B cell (primary cell): ENCODE measurements around the gene LIN52. TPM values are rescaled to one million over a fixed set of nuclear protein-coding genes. Genes with fewer than 3 reads are reported as not detected.

ENCODE experiments used
- ATAC-seq: fragments of 200-7000 bp; cut with Tn5 transposase; one replicate; pipeline ENCODE4 v1.10.0; 2021; ENCODE audit warnings: low read depth, mild to moderate bottlenecking, moderate number of reproducible peaks, moderate library complexity
- CTCF ChIA-PET: fragments of 350-600 bp; sonication (Branson Sonifier 250); formaldehyde crosslinking; loops from one replicate; lab custom pipeline; 2021; ENCODE audit warnings: antibody characterized with exemption, inconsistent platforms; lab: Charles Lee
- POLR2A ChIA-PET: fragments of 350-600 bp; sonication (Branson Sonifier 250); formaldehyde crosslinking; loops from one replicate; lab custom pipeline; 2021; ENCODE audit warnings: antibody characterized with exemption; lab: Charles Lee
- DNase-seq: peaks from one replicate; pipeline ENCODE4 v3.0.0; 2013
- H2AFZ ChIP-seq: 2 replicates; pipeline ENCODE4 v1.6.1; 2012; ENCODE audit warnings: mild to moderate bottlenecking, low read depth, low read length; ENCODE audit not compliant: insufficient read depth, poor library complexity, severe bottlenecking
- H3K27ac ChIP-seq, 2 donors: 1 replicate in 1 of 2; 2 replicates in 1 of 2; pipeline ENCODE4 v1.5.1; 2012 to 2013; ENCODE audit warnings: low read length in 2 of 2, mild to moderate bottlenecking in 2 of 2, moderate library complexity in 1 of 2
- H3K27me3 ChIP-seq, 4 experiments: fragments of 200-600 bp in 1 of 4; sonication (generic) in 1 of 4; replicated peaks in 1 of 4; 1 replicate in 2 of 4; 2 replicates in 2 of 4; pipeline versions ENCODE4 v1.6.1 to v1.7.0; 2013 to 2016; ENCODE audit warnings: low read length in 3 of 4, mild to moderate bottlenecking in 2 of 4, mixed read lengths in 1 of 4, moderate library complexity in 1 of 4; ENCODE audit not compliant: insufficient read depth in 4 of 4, control insufficient read depth in 3 of 4; ENCODE audit errors: control extremely low read depth in 1 of 4
- H3K36me3 ChIP-seq, 2 experiments: replicated peaks in 1 of 2; 1 replicate in 1 of 2; 2 replicates in 1 of 2; pipeline versions ENCODE4 v1.6.1 to v1.7.1; 2013; ENCODE audit warnings: low read length in 1 of 2; ENCODE audit not compliant: insufficient read depth in 2 of 2, control insufficient read depth in 1 of 2; ENCODE audit errors: control extremely low read depth in 1 of 2, extremely low read depth in 1 of 2
- H3K4me1 ChIP-seq, 2 donors: fragments of 200-600 bp in 1 of 2; sonication (generic) in 1 of 2; 1 replicate in 1 of 2; 2 replicates in 1 of 2; pipeline versions ENCODE4 v1.5.1 to v1.6.1; 2013 to 2017; ENCODE audit warnings: low read length in 2 of 2; ENCODE audit not compliant: control insufficient read depth in 2 of 2, insufficient read depth in 2 of 2
- H3K4me2 ChIP-seq: replicated peaks from 2 replicates; pipeline ENCODE3; 2012; ENCODE audit warnings: mild to moderate bottlenecking, low read depth, low read length; ENCODE audit not compliant: poor library complexity, severe bottlenecking
- H3K4me3 ChIP-seq, 5 experiments: fragments of 200-600 bp in 1 of 5; sonication (generic) in 1 of 5; 1 replicate in 3 of 5; 2 replicates in 2 of 5; pipeline versions ENCODE4 v1.5.1 to v1.7.0; 2011 to 2016; ENCODE audit warnings: low read length in 4 of 5, mild to moderate bottlenecking in 4 of 5, low read depth in 2 of 5, control low read depth in 1 of 5, moderate library complexity in 1 of 5; ENCODE audit not compliant: insufficient read depth in 1 of 5; ENCODE audit errors: control extremely low read depth in 1 of 5, extremely low read depth in 1 of 5
- H3K79me2 ChIP-seq: fragments of 200-600 bp; sonication (generic); one replicate; pipeline ENCODE4 v1.6.0; 2016; ENCODE audit warnings: low read length; ENCODE audit not compliant: control insufficient read depth, insufficient read depth
- H3K9ac ChIP-seq: fragments of 200-600 bp; sonication (generic); 2 replicates; pipeline ENCODE4 v1.6.1; 2017; ENCODE audit warnings: mild to moderate bottlenecking, low read length, moderate library complexity
- H3K9me3 ChIP-seq, 3 donors: one replicate each; pipeline versions ENCODE4 v1.6.1 to v1.7.1; 2013; ENCODE audit warnings: low read length in 2 of 3; ENCODE audit not compliant: control insufficient read depth in 2 of 3, insufficient read depth in 1 of 3; ENCODE audit errors: control extremely low read depth in 1 of 3
- H4K20me1 ChIP-seq: 2 replicates; pipeline ENCODE4 v1.6.0; 2012; ENCODE audit warnings: mild to moderate bottlenecking, low read length; ENCODE audit not compliant: insufficient read depth, control insufficient read depth, poor library complexity, severe bottlenecking
- H3K27ac Mint-ChIP-seq: one replicate; pipeline ENCODE4 v1.8.0; 2021; ENCODE audit warnings: mixed read lengths
- H3K27me3 Mint-ChIP-seq: one replicate; pipeline ENCODE4 v1.8.0; 2021; ENCODE audit warnings: mixed read lengths
- H3K4me1 Mint-ChIP-seq: one replicate; pipeline ENCODE4 v1.8.0; 2021; ENCODE audit warnings: mixed read lengths
- H3K4me3 Mint-ChIP-seq: one replicate; pipeline ENCODE4 v1.8.0; 2021; ENCODE audit warnings: mixed read lengths
- H3K9me3 Mint-ChIP-seq: one replicate; pipeline ENCODE4 v1.8.0; 2022; ENCODE audit warnings: mixed read lengths; ENCODE audit not compliant: insufficient read depth
- EZH2 ChIP-seq: IDR thresholded peaks from 2 replicates; pipeline ENCODE4 v1.6.1; 2012; ENCODE audit warnings: borderline replicate concordance, low read depth, mild to moderate bottlenecking, moderate library complexity, low read length; ENCODE audit not compliant: insufficient read depth, poor library complexity, severe bottlenecking
- WGBS: methylation state at CpG from one replicate; pipeline ENCODE4 v1.1.5; 2013; ENCODE audit warnings: missing lambda C conversion rate; ENCODE audit not compliant: insufficient coverage; 5-methylcytosine and 5-hydroxymethylcytosine counted together
- intact Hi-C: fragments of 100-400 bp; cut with micrococcal nuclease; formaldehyde crosslinking; loops from one replicate; pipeline ENCODE4 v1.10.0; 2022
- polyA plus RNA-seq: library from polyadenylated mRNA; depleted of rRNA; stranded (reverse); fragments of >200 nt; gene quantifications from 2 replicates; pipeline ENCODE4 v1.2.3, GENCODE V29; 2012
- total RNA-seq, 2 donors: library from RNA; stranded (reverse); fragments of 120-200 nt in 1 of 2; gene quantifications; 1 replicate in 1 of 2; 2 replicates in 1 of 2; pipeline versions ENCODE4 v1.2.3 to v1.2.4, GENCODE V29; 2013 to 2022
- TF ChIP-seq, protein P1 (sequence below): fragments of 200-600 bp; IDR thresholded peaks from one replicate; pipeline ENCODE4 v1.8.0; 2022; ENCODE audit warnings: antibody characterized with exemption, mild to moderate bottlenecking

LIN52 gene
- total and polyA plus RNA-seq, 2 donors (not counting 1 experiment from before 2014, with no cell fraction given), result 3.9 to 13.1 TPM

DNA sequence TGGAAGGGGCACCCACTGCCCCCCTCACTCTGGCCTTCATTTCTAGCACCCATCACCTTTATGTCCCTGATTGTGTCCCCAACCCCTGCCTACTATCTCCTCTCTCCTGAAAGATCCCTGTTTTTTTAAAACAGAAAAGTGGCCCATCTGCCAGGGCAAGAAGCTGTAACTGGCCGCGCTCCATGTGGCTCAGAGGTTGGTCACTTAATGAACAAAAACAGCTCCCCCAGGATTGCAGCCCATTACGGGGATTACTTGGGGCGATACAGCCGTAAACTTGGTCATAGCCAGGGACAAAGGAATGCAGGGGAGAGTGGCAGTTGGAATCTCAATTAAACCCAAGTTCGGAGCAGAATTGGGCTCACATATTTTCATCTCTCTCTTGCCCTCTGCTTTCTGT lies 119.7 kb downstream of the LIN52 start:
- Mint-ChIP-seq H3K27ac (no peak overlapping the region), H3K27me3 (peaks cover 5% of the 10 kb centered on the region), H3K9me3 (no peaks in the 10 kb centered on the region), H3K4me3 (no peak overlapping the region), H3K4me1 (no peaks in the 10 kb centered on the region)
- WGBS, result 100% methylated on average over 5 of the region's 6 CpGs
- intact Hi-C loops, result no loop called here
- no peaks in the 10 kb centered on the region for H3K27me3 ChIP-seq
- POLR2A ChIA-PET, result no interaction called here
- H2AFZ ChIP-seq, result no peak overlapping the region
- no peak for ATAC-seq
- DNase-seq, result no peak
- TF ChIP-seq, protein P1, sequence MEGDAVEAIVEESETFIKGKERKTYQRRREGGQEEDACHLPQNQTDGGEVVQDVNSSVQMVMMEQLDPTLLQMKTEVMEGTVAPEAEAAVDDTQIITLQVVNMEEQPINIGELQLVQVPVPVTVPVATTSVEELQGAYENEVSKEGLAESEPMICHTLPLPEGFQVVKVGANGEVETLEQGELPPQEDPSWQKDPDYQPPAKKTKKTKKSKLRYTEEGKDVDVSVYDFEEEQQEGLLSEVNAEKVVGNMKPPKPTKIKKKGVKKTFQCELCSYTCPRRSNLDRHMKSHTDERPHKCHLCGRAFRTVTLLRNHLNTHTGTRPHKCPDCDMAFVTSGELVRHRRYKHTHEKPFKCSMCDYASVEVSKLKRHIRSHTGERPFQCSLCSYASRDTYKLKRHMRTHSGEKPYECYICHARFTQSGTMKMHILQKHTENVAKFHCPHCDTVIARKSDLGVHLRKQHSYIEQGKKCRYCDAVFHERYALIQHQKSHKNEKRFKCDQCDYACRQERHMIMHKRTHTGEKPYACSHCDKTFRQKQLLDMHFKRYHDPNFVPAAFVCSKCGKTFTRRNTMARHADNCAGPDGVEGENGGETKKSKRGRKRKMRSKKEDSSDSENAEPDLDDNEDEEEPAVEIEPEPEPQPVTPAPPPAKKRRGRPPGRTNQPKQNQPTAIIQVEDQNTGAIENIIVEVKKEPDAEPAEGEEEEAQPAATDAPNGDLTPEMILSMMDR, result no peak
- no peak for TF ChIP-seq EZH2
- H4K20me1 ChIP-seq, result no peaks in the 10 kb centered on the region
- H3K4me1 ChIP-seq, result no peaks in the 10 kb centered on the region
- no peak overlapping the region for H3K9ac ChIP-seq
- CTCF ChIA-PET, result interaction anchor here (0.6 kb wide), 1 partner anchor 65 kb away, joined by 5 read pairs; no protein-coding TSS in a partner anchor
- H3K9me3 ChIP-seq, result no peaks in the 10 kb centered on the region
- H3K79me2 ChIP-seq, result no peaks in the 10 kb centered on the region
- H3K4me3 ChIP-seq, result no peak overlapping the region
- H3K27ac ChIP-seq, result no peak overlapping the region
- peaks cover 0 to 13% of the 10 kb centered on the region in 2 experiments for H3K36me3 ChIP-seq
- no peak overlapping the region for H3K4me2 ChIP-seq

DNA sequence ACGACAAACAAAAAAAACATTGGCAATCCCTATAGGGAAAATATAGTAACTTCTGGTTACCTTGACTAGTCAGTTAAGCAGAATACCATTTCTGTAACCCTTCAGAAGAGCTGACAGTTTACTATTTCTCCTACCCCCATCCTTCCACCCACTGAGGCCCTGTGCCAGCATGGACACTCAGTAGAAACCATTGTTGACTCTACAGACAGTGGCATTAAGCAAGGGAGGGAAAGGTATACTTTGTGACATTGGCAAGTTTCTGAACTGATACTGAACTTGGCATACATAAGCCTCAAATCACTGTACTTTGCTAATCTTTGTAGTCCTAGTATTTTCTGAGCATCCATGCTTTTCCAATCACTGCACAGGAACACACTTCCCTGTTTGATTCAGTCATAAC lies 121.1 kb downstream of the LIN52 start:
- no peak overlapping the region for H3K27ac ChIP-seq
- H3K4me1 ChIP-seq, result no peaks in the 10 kb centered on the region
- no peak overlapping the region for H3K27ac Mint-ChIP-seq
- no peak overlapping the region for H3K4me2 ChIP-seq
- POLR2A ChIA-PET, result no interaction called here
- TF ChIP-seq EZH2, result no peak
- TF ChIP-seq, protein P1, result no peak
- ATAC-seq, result no peak
- intact Hi-C loops, result no loop called here
- peaks cover 5% of the 10 kb centered on the region for H3K27me3 Mint-ChIP-seq
- H4K20me1 ChIP-seq, result no peaks in the 10 kb centered on the region
- WGBS, result no CpG with 5 or more reads among the region's 1 CpG
- H3K9me3 Mint-ChIP-seq, result no peaks in the 10 kb centered on the region
- no peaks in the 10 kb centered on the region for H3K27me3 ChIP-seq
- no peaks in the 10 kb centered on the region for H3K9me3 ChIP-seq
- peaks cover 0 to 8% of the 10 kb centered on the region in 2 experiments for H3K36me3 ChIP-seq
- H3K9ac ChIP-seq, result no peak overlapping the region
- DNase-seq, result no peak
- no peak overlapping the region for H3K4me3 ChIP-seq
- H2AFZ ChIP-seq, result no peak overlapping the region
- no peaks in the 10 kb centered on the region for H3K4me1 Mint-ChIP-seq
- no peak overlapping the region for H3K4me3 Mint-ChIP-seq
- no peaks in the 10 kb centered on the region for H3K79me2 ChIP-seq
- CTCF ChIA-PET, result no interaction called here
